GM12892 (cell line): ENCODE results near the gene CARD16.
"Not testable (repeated sequence)": the region's sequence is repeated elsewhere in the genome, so short reads cannot be mapped to it uniquely, and the experiment has no call there.

Experiments used
- POLR2A ChIP-seq: IDR thresholded peaks from 2 replicates; pipeline ENCODE4 v1.6.1; 2011; ENCODE audit warnings: low read depth, low read length, control low read depth
- TAF1 ChIP-seq: IDR thresholded peaks from 2 replicates; pipeline ENCODE4 v1.6.1; 2011; ENCODE audit warnings: low read depth, mild to moderate bottlenecking, control low read depth, low read length, borderline replicate concordance

- not testable (repeated sequence) for TF ChIP-seq TAF1, POLR2A
These were observed 18.3 kb upstream of the CARD16 start for GRCh38 chr11:105063245-105063941.
